HepG2 (cell line): ENCODE results near the gene C19orf47. TPM values are rescaled to one million over a fixed set of nuclear protein-coding genes. Genes with fewer than 3 reads are reported as not detected.

Experiments used
- ATAC-seq: fragments of 200-7000 bp; cut with Tn5 transposase; 3 replicates; pipeline ENCODE4 v1.9.1; 2020; ENCODE audit warnings: mild to moderate bottlenecking, moderate library complexity
- BruUV-seq: library from RNA; stranded (reverse); fragments of 400-500 nt; replicated peaks from 2 replicates; lab custom pipeline; 2021; lab: Mats Ljungman, UMichigan
- CTCF ChIA-PET: fragments of 300-600 bp; formaldehyde crosslinking; extraction: SDS; loops from one replicate; lab custom pipeline; 2021; ENCODE audit warnings: low total read pairs, inconsistent platforms, low intra/inter-chr PET ratio; lab: Yijun Ruan, JAX
- POLR2A ChIA-PET: fragments of 350-600 bp; sonication (Branson Sonifier 250); formaldehyde crosslinking; loops from one replicate; lab custom pipeline; 2020; ENCODE audit warnings: antibody characterized with exemption, inconsistent platforms; lab: Yijun Ruan, JAX
- DNase-seq: peaks from one replicate; pipeline ENCODE4 v3.0.0-alpha.2; 2015; ENCODE audit warnings: low spot score
- FAIRE-seq: peaks from 3 replicates; lab custom pipeline; 2011; peaks lifted over from hg19 to GRCh38; lab: Jason Lieb, UNC
- H2AFZ ChIP-seq: one replicate; pipeline ENCODE4 v1.6.1; 2011; ENCODE audit warnings: low read length, inconsistent platforms
- H3K27ac ChIP-seq: fragments of 300-600 bp; 3 replicates; pipeline ENCODE4 v1.8.0; 2011; ENCODE audit warnings: mixed run types, mild to moderate bottlenecking, mixed read lengths, low read length, inconsistent platforms; ENCODE audit not compliant: insufficient read depth; ENCODE audit errors: extremely low read length
- H3K27me3 ChIP-seq, 2 experiments: fragments of 200-600 bp in 1 of 2; 2 replicates in 1 of 2; 3 replicates in 1 of 2; pipeline versions ENCODE4 v1.6.0 to v1.8.0; 2011; ENCODE audit warnings: low read length in 2 of 2, mild to moderate bottlenecking in 2 of 2, moderate library complexity in 2 of 2, inconsistent platforms in 1 of 2; ENCODE audit not compliant: insufficient read depth in 2 of 2, control insufficient read depth in 1 of 2
- H3K36me3 ChIP-seq, 2 experiments: fragments of 200-600 bp in 1 of 2; replicated peaks in 1 of 2; 2 replicates in 1 of 2; 3 replicates in 1 of 2; pipeline versions ENCODE4 v1.5.1 to v1.8.0; 2011; ENCODE audit warnings: low read length in 2 of 2, inconsistent platforms in 1 of 2; ENCODE audit not compliant: insufficient read depth in 2 of 2, control insufficient read depth in 1 of 2
- H3K4me1 ChIP-seq: 2 replicates; pipeline ENCODE4 v1.5.1; 2012; ENCODE audit warnings: low read length, inconsistent platforms; ENCODE audit not compliant: insufficient read depth
- H3K4me2 ChIP-seq: 2 replicates; pipeline ENCODE4 v1.6.0; 2011; ENCODE audit warnings: low read depth, low read length, inconsistent platforms
- H3K4me3 ChIP-seq, 3 experiments: fragments of 200-600 bp in 1 of 3; sonication (generic), shearing (Covaris generic) in 1 of 3; replicated peaks in 1 of 3; 2 replicates each; pipeline ENCODE4 v1.5.1; 2011 to 2016; ENCODE audit warnings: low read length in 3 of 3, inconsistent platforms in 2 of 3, low read depth in 2 of 3, mild to moderate bottlenecking in 2 of 3, control low read depth in 1 of 3, mixed read lengths in 1 of 3; ENCODE audit not compliant: insufficient read depth in 1 of 3
- H3K79me2 ChIP-seq: one replicate; pipeline ENCODE4 v1.6.1; 2011; ENCODE audit warnings: low read length, inconsistent platforms; ENCODE audit not compliant: insufficient read depth
- H3K9ac ChIP-seq: 2 replicates; pipeline ENCODE4 v1.6.0; 2011; ENCODE audit warnings: mild to moderate bottlenecking, low read depth, low read length, inconsistent platforms; ENCODE audit not compliant: insufficient read depth
- H3K9me3 ChIP-seq: 2 replicates; pipeline ENCODE4 v1.5.1; 2012; ENCODE audit warnings: mild to moderate bottlenecking, low read length
- H4K20me1 ChIP-seq: 2 replicates; pipeline ENCODE4 v1.6.0; 2011; ENCODE audit warnings: inconsistent platforms, mild to moderate bottlenecking, low read length, moderate library complexity; ENCODE audit not compliant: insufficient read depth
- DR1 ChIP-seq: sonication (generic); formaldehyde crosslinking; IDR thresholded peaks from 2 replicates; pipeline ENCODE4 v1.8.0; 2021; ENCODE audit warnings: mild to moderate bottlenecking, missing genetic modification reagents, inconsistent platforms
- ELF3 ChIP-seq: IDR thresholded peaks from 2 replicates; pipeline ENCODE4 v1.6.1; 2016; ENCODE audit warnings: missing genetic modification reagents, missing compliant biosample characterization
- GATAD1 ChIP-seq: IDR thresholded peaks from 2 replicates; pipeline ENCODE4 v1.6.1; 2016; ENCODE audit warnings: missing genetic modification reagents, missing compliant biosample characterization
- HMG20B ChIP-seq: conservative IDR thresholded peaks from 2 replicates; pipeline ENCODE4 v1.6.1; 2016; ENCODE audit warnings: missing genetic modification reagents, missing compliant biosample characterization
- TGIF2 ChIP-seq: IDR thresholded peaks from 2 replicates; pipeline ENCODE4 v1.6.1; 2016; ENCODE audit warnings: control low read depth, missing compliant biosample characterization
- ZFP36L1 ChIP-seq: sonication (generic); formaldehyde crosslinking; IDR thresholded peaks from 2 replicates; pipeline ENCODE4 v1.8.0; 2022; ENCODE audit warnings: mild to moderate bottlenecking, missing genetic modification reagents, moderate library complexity
- ZIK1 ChIP-seq: sonication (generic); formaldehyde crosslinking; IDR thresholded peaks from 2 replicates; pipeline ENCODE4 v1.5.0; 2020; ENCODE audit warnings: mild to moderate bottlenecking, low read depth, missing genetic modification reagents, borderline replicate concordance
- ZNF460 ChIP-seq: sonication (generic); formaldehyde crosslinking; IDR thresholded peaks from 2 replicates; pipeline ENCODE4 v1.5.1; 2020; ENCODE audit warnings: missing genetic modification reagents, mild to moderate bottlenecking, borderline replicate concordance
- ZNF510 ChIP-seq: sonication (generic); formaldehyde crosslinking; IDR thresholded peaks from 2 replicates; pipeline ENCODE4 v1.4.0; 2020; ENCODE audit warnings: low read depth, mild to moderate bottlenecking, missing genetic modification reagents
- ZNF547 ChIP-seq: sonication (generic); formaldehyde crosslinking; IDR thresholded peaks from 2 replicates; pipeline ENCODE4 v1.5.1; 2020; ENCODE audit warnings: mild to moderate bottlenecking, missing genetic modification reagents
- ZNF577 ChIP-seq: sonication (generic); formaldehyde crosslinking; IDR thresholded peaks from 2 replicates; pipeline ENCODE4 v1.4.0; 2020; ENCODE audit warnings: mild to moderate bottlenecking, low read depth, missing genetic modification reagents, borderline replicate concordance
- ZNF674 ChIP-seq: sonication (generic); formaldehyde crosslinking; IDR thresholded peaks from 2 replicates; pipeline ENCODE4 v1.5.0; 2020; ENCODE audit warnings: low read depth, mild to moderate bottlenecking, missing genetic modification reagents
- WGBS: methylation state at CpG from one replicate; pipeline ENCODE4 v1.1.6; 2017; ENCODE audit warnings: low lambda C conversion rate; 5-methylcytosine and 5-hydroxymethylcytosine counted together
- in situ Hi-C: cut with HindIII; loops from 2 replicates; pipeline ENCODE4 v1.10.0; 2017; ENCODE audit warnings: low pct_unique_long_range_greater_than_20kb; ENCODE audit not compliant: extremely low pct_ligation_motif_present
- intact Hi-C: fragments of 100-400 bp; cut with micrococcal nuclease; formaldehyde crosslinking; loops from one replicate; pipeline ENCODE4 v1.10.0; 2022; ENCODE audit not compliant: unreplicated experiment
- polyA plus RNA-seq, 8 experiments: library from polyadenylated mRNA; depleted of rRNA in 3 of 8; stranded (reverse) in 7 of 8; unstranded in 1 of 8; fragments of >200 nt; fragmentation: Illumina TruSeq in 4 of 8; extraction: Trizol in 4 of 8; gene quantifications; 2 replicates each; pipeline versions ENCODE4 v1.2.1 to v1.2.3, GENCODE V29; 2011 to 2016; ENCODE audit warnings: low read depth in 4 of 8, missing spikeins in 1 of 8, mixed read lengths in 1 of 8; ENCODE audit not compliant: insufficient read depth in 1 of 8
- total RNA-seq, 5 experiments: library from RNA; depleted of rRNA; stranded (reverse); fragments of >200 nt; fragmentation: Illumina TruSeq; extraction: Trizol; gene quantifications; 2 replicates each; pipeline ENCODE4 v1.2.3, GENCODE V29; 2016; ENCODE audit warnings: low read depth in 1 of 5
- TF ChIP-seq, protein P1 (sequence below): IDR thresholded peaks from 2 replicates; pipeline ENCODE4 v1.6.1; 2018; ENCODE audit warnings: missing genetic modification reagents
- TF ChIP-seq, protein P2 (sequence below): IDR thresholded peaks from 2 replicates; pipeline ENCODE4 v1.6.1; 2012; ENCODE audit warnings: low read depth, low read length, improper control_type of control experiment
- TF ChIP-seq, protein P3 (sequence below): sonication (generic); formaldehyde crosslinking; IDR thresholded peaks from 2 replicates; pipeline ENCODE4 v1.5.1; 2020; ENCODE audit warnings: missing genetic modification reagents, mild to moderate bottlenecking, borderline replicate concordance

Gene C19orf47
- total and polyA plus RNA-seq, 2 of the 13 experiments (the other 11 are each of a cell fraction or from before 2014, with no cell fraction given), result 8.1 to 10.6 TPM

DNA sequence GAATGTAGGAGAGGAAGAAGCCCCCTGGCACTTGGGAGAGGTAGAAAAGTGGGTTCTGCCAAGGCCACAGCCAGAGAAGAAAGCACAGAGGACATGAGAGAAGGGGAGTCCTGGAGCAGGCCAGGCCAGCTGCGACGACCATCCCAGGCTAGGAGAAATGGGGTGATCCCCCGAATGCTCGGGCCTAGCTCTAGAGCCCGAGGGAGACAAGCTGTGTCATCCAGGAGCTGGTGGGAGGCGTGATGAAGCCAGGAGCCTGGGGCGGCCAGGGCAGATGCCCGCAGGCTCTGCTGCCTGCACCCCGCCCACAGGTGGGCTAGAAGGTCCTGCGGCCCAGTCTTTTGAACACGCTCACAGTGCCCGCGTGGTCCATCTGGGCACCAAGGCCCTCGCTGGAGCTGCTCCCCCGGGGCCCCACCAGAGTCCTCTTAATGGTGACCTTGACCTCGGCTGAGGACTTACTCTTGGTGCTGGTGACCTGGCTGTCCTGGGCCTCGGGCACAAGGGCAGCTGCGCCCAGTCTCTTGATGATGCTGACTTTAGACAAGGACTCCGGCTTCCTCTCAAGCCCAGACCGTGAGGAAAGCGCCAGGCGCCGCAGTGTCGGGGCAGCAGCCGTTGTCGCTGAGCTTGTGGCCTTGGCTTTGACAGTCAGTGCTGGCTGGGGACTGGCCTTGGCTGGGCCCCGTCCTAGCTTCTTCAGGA lies 26.5 kb downstream of the C19orf47 start:
- 94% methylated on average over 8 of the region's 27 CpGs for WGBS
- Histone ChIP-seq H3K36me3 (peaks cover 23 to 46% of the 10 kb centered on the region in 2 experiments), H3K4me2 (no peak overlapping the region), H3K27ac (no peak overlapping the region), H3K9me3 (no peaks in the 10 kb centered on the region), H2AFZ (no peak overlapping the region), H3K4me3 (no peak overlapping the region), H3K4me1 (no peaks in the 10 kb centered on the region), H3K79me2 (no peaks in the 10 kb centered on the region)
- in situ Hi-C loops, result no loop called here
- no peak for ATAC-seq
- CTCF ChIA-PET, result no interaction called here
- no peak for FAIRE-seq
- no TSS peak for BruUV-seq
- DNase-seq, result no peak
- TF ChIP-seq, protein P1, sequence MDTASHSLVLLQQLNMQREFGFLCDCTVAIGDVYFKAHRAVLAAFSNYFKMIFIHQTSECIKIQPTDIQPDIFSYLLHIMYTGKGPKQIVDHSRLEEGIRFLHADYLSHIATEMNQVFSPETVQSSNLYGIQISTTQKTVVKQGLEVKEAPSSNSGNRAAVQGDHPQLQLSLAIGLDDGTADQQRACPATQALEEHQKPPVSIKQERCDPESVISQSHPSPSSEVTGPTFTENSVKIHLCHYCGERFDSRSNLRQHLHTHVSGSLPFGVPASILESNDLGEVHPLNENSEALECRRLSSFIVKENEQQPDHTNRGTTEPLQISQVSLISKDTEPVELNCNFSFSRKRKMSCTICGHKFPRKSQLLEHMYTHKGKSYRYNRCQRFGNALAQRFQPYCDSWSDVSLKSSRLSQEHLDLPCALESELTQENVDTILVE (CRISPR knock-in tag), result no peak
- TF ChIP-seq ZFP36L1 (CRISPR knock-in tag) (no peak), ZNF674 (no peak), ZNF460 (CRISPR knock-in tag) (no peak), ZNF577 (CRISPR knock-in tag) (no peak), ZIK1 (CRISPR knock-in tag) (no peak), GATAD1 (CRISPR knock-in tag) (no peak), TGIF2 (CRISPR knock-in tag) (no peak), HMG20B (CRISPR knock-in tag) (no peak), DR1 (CRISPR knock-in tag) (no peak), ZNF547 (CRISPR knock-in tag) (no peak), ELF3 (CRISPR knock-in tag) (no peak), ZNF510 (CRISPR knock-in tag) (no peak)
- TF ChIP-seq, protein P2, sequence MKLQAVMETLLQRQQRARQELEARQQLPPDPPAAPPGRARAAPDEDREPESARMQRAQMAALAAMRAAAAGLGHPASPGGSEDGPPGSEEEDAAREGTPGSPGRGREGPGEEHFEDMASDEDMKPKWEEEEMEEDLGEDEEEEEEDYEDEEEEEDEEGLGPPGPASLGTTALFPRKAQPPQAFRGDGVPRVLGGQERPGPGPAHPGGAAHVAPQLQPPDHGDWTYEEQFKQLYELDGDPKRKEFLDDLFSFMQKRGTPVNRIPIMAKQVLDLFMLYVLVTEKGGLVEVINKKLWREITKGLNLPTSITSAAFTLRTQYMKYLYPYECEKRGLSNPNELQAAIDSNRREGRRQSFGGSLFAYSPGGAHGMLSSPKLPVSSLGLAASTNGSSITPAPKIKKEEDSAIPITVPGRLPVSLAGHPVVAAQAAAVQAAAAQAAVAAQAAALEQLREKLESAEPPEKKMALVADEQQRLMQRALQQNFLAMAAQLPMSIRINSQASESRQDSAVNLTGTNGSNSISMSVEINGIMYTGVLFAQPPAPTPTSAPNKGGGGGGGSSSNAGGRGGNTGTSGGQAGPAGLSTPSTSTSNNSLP, result no peak
- TF ChIP-seq, protein P3, sequence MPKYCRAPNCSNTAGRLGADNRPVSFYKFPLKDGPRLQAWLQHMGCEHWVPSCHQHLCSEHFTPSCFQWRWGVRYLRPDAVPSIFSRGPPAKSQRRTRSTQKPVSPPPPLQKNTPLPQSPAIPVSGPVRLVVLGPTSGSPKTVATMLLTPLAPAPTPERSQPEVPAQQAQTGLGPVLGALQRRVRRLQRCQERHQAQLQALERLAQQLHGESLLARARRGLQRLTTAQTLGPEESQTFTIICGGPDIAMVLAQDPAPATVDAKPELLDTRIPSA (CRISPR knock-in tag), result no peak
- TF ChIP-seq, all 625 proteins: peak for 0
- no peaks in the 10 kb centered on the region for H3K27me3 ChIP-seq
- no peak overlapping the region for H3K9ac ChIP-seq
- POLR2A ChIA-PET, result no interaction called here
- H4K20me1 ChIP-seq, result no peaks in the 10 kb centered on the region
- intact Hi-C loops, result no loop called here
